ENCODE data around the gene TPP2.

The TPP2 gene

GRCh38 chr13:102726430-102726829 is 129.6 kb downstream of the TPP2 start:
- H3K9me3 Mint-ChIP-seq = no peaks in the 10 kb centered on the region
- no peak overlapping the region for H3K27ac Mint-ChIP-seq
- H3K4me3 Mint-ChIP-seq = no peak overlapping the region

More at GRCh38 chr13:102726430-102726829, 129.6 kb downstream of the TPP2 start:
- Mint-ChIP-seq H3K4me1 (ENCODE audit: low read depth) (peaks cover 4% of the 10 kb centered on the region), H3K36me3 (ENCODE audit: low read depth) (no peaks in the 10 kb centered on the region), H3K27me3 (ENCODE audit: low read depth) (peaks cover 31% of the 10 kb centered on the region)
